SK-N-MC (cell line): ENCODE measurements around the gene TPRN.

Experiments used
- EZH2 ChIP-seq: fragments of 200-600 bp; sonication (generic); IDR thresholded peaks from one replicate; pipeline ENCODE4 v1.6.1; 2017; ENCODE audit warnings: antibody characterized with exemption
- FOXP2 ChIP-seq: optimal IDR thresholded peaks from 2 replicates; pipeline ENCODE3; 2011; ENCODE audit warnings: mild to moderate bottlenecking, moderate library complexity; ENCODE audit not compliant: insufficient read depth; ENCODE audit errors: extremely low read length, control extremely low read depth
- POLR2AphosphoS5 ChIP-seq: IDR thresholded peaks from 2 replicates; pipeline ENCODE4 v1.6.1; 2012; ENCODE audit warnings: mild to moderate bottlenecking, low read depth, low read length, borderline replicate concordance

DNA sequence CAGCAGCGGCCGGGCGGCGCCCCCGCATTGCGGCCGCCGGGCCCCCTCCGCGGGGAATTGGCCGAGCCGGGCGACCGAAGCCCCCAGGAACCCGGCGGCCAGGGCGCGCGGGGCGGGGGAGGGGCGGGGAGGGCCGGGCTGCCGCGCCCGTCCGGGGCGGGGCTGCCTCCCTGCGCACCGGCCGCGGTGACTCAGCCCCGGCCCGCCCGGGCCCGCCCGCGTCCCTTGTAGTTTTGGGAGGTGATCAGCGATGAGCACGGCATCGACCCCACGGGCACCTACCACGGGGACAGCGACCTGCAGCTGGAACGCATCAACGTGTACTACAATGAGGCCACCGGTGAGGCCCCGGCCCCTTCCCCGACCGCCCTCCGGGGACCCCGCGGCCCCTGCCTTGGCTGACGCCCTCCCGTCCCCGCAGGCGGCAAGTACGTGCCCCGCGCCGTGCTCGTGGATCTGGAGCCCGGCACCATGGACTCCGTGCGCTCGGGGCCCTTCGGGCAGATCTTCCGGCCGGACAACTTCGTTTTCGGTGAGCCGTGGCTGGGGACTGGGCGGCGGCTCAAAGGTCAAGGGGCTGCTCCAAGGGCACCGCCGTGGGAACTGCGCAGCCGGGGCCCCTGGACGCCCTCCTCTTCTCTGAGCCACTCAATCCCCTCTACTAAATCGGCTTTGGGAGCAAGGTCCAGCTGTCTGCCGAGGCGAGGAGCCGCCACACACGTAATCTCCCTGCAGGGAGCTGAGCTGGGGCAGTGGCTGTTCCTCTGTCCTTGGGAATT lies 41.1 kb upstream of the TPRN start:
- TF ChIP-seq POLR2AphosphoS5 (no peak), EZH2 (no peak), FOXP2 (no peak)
